ENCODE measurements around the gene MRPS2. TPM values are rescaled to one million over a fixed set of nuclear protein-coding genes. Genes with fewer than 3 reads are reported as not detected.

MRPS2 gene
- total RNA-seq, 1 donor from 2014 or later = 38.4 TPM

- no peak for TF ChIP-seq CTCF (IDR thresholded peaks at IDR 0.05; ENCODE audit: unreplicated experiment)
- Mint-ChIP-seq H3K27ac (no peak overlapping the region), H3K9me3 (no peaks in the 10 kb centered on the region), H3K4me3 (no peak overlapping the region), H3K36me3 (peaks cover 9% of the 10 kb centered on the region), H3K27me3 (ENCODE audit: low read depth) (no peaks in the 10 kb centered on the region), H3K4me1 (no peaks in the 10 kb centered on the region)
- DNase-seq (ENCODE audit: low spot score in 2 of 2, unreplicated experiment in 2 of 2) = no peak
These were observed 12.0 kb upstream of the MRPS2 start for GRCh38 chr9:135488527-135488926.

GRCh38 chr9:135489188-135489906, 11.1 kb upstream of the MRPS2 start:
- H3K36me3 Mint-ChIP-seq = peaks cover 9% of the 10 kb centered on the region
- no peak overlapping the region for H3K27ac Mint-ChIP-seq
- no peak for DNase-seq (ENCODE audit: low spot score in 2 of 2, unreplicated experiment in 2 of 2)
- no peak overlapping the region for H3K4me3 Mint-ChIP-seq
- H3K9me3 Mint-ChIP-seq = no peaks in the 10 kb centered on the region
- no peaks in the 10 kb centered on the region for H3K27me3 Mint-ChIP-seq (ENCODE audit: low read depth)
- H3K4me1 Mint-ChIP-seq = no peaks in the 10 kb centered on the region
- no peak for TF ChIP-seq CTCF (IDR thresholded peaks at IDR 0.05; ENCODE audit: unreplicated experiment)

- no peak for DNase-seq (ENCODE audit: low spot score in 2 of 2, unreplicated experiment in 2 of 2)
- no peaks in the 10 kb centered on the region for H3K27me3 Mint-ChIP-seq (ENCODE audit: low read depth)
- no peaks in the 10 kb centered on the region for H3K9me3 Mint-ChIP-seq
- no peak overlapping the region for H3K4me3 Mint-ChIP-seq
- H3K4me1 Mint-ChIP-seq = no peaks in the 10 kb centered on the region
- TF ChIP-seq CTCF (IDR thresholded peaks at IDR 0.05; ENCODE audit: unreplicated experiment) = no peak
- H3K36me3 Mint-ChIP-seq = peaks cover 3% of the 10 kb centered on the region
- no peak overlapping the region for H3K27ac Mint-ChIP-seq
These were observed 10.2 kb upstream of the MRPS2 start for GRCh38 chr9:135490166-135490870.

- no peaks in the 10 kb centered on the region for H3K27me3 Mint-ChIP-seq (ENCODE audit: low read depth)
- TF ChIP-seq CTCF (IDR thresholded peaks at IDR 0.05; ENCODE audit: unreplicated experiment) = no peak
- no peaks in the 10 kb centered on the region for H3K4me1 Mint-ChIP-seq
- no peaks in the 10 kb centered on the region for H3K9me3 Mint-ChIP-seq
- no peak overlapping the region for H3K27ac Mint-ChIP-seq
- no peaks in the 10 kb centered on the region for H3K36me3 Mint-ChIP-seq
- H3K4me3 Mint-ChIP-seq = no peak overlapping the region
- no peak for DNase-seq (ENCODE audit: low spot score in 2 of 2, unreplicated experiment in 2 of 2)
These were observed 9.5 kb upstream of the MRPS2 start for GRCh38 chr9:135490980-135491464.

DNA sequence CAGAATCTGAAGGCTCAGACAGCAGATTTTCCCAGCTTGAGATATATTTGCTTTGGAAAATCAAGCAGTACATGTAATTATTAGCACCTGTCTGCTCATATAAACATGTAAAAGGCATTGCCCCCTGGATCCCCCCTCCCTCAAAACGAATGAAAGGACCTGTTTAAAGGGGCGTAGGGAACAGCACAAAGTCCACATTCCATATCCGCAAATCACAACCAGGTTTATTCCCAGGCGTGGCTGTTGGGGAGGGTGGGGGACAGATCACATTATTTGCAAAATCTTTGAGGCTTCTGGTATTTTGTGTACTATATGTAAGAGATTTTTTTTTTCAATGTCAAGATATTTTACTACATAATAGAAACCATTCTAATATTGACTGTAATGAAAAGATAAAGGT, 8.7 kb upstream of the MRPS2 start:
- Mint-ChIP-seq H3K27me3 (ENCODE audit: low read depth) (no peaks in the 10 kb centered on the region), H3K4me3 (no peak overlapping the region), H3K36me3 (no peaks in the 10 kb centered on the region), H3K9me3 (no peaks in the 10 kb centered on the region), H3K4me1 (no peaks in the 10 kb centered on the region), H3K27ac (no peak overlapping the region)
- no peak for TF ChIP-seq CTCF (IDR thresholded peaks at IDR 0.05; ENCODE audit: unreplicated experiment)
- no peak for DNase-seq (ENCODE audit: low spot score in 2 of 2, unreplicated experiment in 2 of 2)

Measured in mesothelial cell of epicardium (in vitro differentiated cells).